ENCODE data around the gene H3-3A.
A peak's percentile ranks its signal among the peaks of the same experiment; 100 is the strongest.

The H3-3A gene

DNA sequence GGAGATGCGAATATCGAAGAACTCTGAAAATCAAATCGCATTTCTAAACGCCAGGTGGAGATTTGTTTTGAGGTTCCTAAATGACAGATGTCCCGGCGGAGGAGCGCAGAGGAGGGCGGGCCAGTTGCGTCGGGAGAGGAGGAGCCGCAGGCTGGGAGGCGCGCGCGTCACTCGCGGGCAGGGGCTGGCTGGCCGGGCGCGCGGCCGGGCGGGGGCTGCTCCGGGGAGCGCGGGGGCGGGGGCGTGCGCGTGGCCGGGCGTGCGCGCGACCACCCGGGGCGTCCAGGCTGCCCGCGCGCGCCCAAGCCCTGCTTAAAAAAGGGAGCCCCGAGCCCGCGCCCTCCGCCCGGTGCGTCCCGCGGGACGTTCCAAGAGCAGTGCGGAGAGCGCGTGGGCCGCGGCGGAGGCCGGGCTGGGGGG lies 47.3 kb downstream of the H3-3A start:
- H3K4me1 ChIP-seq (ENCODE audit: insufficient read depth, poor library complexity, severe bottlenecking): no peaks in the 10 kb centered on the region
- ATAC-seq (ENCODE audit: low read depth): peak; percentile 85
- H3K27ac ChIP-seq (ENCODE audit: poor library complexity, severe bottlenecking): peak overlapping the region; percentile 74
- H3K27me3 ChIP-seq (ENCODE audit: insufficient read depth, poor library complexity, severe bottlenecking): no peaks in the 10 kb centered on the region
- H3K36me3 ChIP-seq (ENCODE audit: low read depth): no peaks in the 10 kb centered on the region
- TF ChIP-seq, protein P1, sequence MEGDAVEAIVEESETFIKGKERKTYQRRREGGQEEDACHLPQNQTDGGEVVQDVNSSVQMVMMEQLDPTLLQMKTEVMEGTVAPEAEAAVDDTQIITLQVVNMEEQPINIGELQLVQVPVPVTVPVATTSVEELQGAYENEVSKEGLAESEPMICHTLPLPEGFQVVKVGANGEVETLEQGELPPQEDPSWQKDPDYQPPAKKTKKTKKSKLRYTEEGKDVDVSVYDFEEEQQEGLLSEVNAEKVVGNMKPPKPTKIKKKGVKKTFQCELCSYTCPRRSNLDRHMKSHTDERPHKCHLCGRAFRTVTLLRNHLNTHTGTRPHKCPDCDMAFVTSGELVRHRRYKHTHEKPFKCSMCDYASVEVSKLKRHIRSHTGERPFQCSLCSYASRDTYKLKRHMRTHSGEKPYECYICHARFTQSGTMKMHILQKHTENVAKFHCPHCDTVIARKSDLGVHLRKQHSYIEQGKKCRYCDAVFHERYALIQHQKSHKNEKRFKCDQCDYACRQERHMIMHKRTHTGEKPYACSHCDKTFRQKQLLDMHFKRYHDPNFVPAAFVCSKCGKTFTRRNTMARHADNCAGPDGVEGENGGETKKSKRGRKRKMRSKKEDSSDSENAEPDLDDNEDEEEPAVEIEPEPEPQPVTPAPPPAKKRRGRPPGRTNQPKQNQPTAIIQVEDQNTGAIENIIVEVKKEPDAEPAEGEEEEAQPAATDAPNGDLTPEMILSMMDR (IDR thresholded peaks at IDR 0.05; ENCODE audit: poor library complexity, severe bottlenecking): no peak
- no peaks in the 10 kb centered on the region for H3K9me3 ChIP-seq (ENCODE audit: severe bottlenecking)
- DNase-seq (ENCODE audit: low spot score): peak; percentile 75
- peak overlapping the region; percentile 50 for H3K4me3 ChIP-seq (ENCODE audit: severe bottlenecking)

GRCh38 chr1:226110249-226111097 lies 48.0 kb downstream of the H3-3A start:
- Histone ChIP-seq H3K9me3 (ENCODE audit: severe bottlenecking) (no peaks in the 10 kb centered on the region), H3K27ac (ENCODE audit: poor library complexity, severe bottlenecking) (peak overlapping the region; percentile 74), H3K27me3 (ENCODE audit: insufficient read depth, poor library complexity, severe bottlenecking) (no peaks in the 10 kb centered on the region), H3K36me3 (ENCODE audit: low read depth) (no peaks in the 10 kb centered on the region), H3K4me3 (ENCODE audit: severe bottlenecking) (peak overlapping the region; percentile 50), H3K4me1 (ENCODE audit: insufficient read depth, poor library complexity, severe bottlenecking) (no peaks in the 10 kb centered on the region)
- ATAC-seq (ENCODE audit: low read depth) (peak; percentile 51), DNase-seq (ENCODE audit: low spot score) (no peak)
- TF ChIP-seq, protein P1 (IDR thresholded peaks at IDR 0.05; ENCODE audit: poor library complexity, severe bottlenecking): no peak

DNA sequence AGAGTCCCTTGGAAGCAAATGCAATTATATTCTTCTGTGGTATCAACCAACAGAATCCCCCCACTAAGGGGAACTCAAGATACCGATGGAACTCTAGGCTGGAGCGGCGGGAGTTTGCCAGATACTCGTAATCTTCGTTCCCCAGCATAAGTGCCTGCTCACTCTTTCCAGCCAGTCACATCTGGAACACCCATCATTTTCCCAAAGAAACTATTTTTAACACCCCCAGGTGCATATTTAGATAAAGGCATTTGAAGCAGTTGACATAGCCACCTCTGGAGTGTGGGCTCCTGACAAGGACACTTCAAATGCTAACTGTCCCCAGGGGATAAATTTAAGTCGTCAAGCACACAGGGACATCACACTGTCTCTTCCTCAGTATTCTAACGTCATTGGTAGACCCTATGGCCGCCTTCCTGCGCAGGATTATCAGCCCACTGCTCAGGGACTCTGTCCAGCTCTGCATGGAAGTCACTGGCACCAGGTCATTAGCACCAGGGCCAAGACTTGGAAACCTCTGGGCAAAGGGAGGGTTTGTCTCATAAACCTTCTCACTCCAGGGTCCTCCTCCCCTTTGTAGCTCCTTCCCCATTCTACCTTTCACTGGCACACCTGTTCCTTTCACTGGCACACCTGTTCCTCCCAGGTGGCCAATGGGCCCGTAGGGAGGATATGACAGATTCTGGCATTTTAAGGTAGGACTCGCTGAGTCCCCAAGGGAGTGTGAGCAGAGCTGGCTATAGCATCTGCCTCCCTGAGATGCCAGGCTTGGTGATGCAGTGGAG lies 48.8 kb downstream of the H3-3A start:
- Histone ChIP-seq H3K4me3 (ENCODE audit: severe bottlenecking) (peak overlapping the region; percentile 50), H3K36me3 (ENCODE audit: low read depth) (no peaks in the 10 kb centered on the region), H3K27ac (ENCODE audit: poor library complexity, severe bottlenecking) (peak overlapping the region; percentile 74), H3K4me1 (ENCODE audit: insufficient read depth, poor library complexity, severe bottlenecking) (no peaks in the 10 kb centered on the region), H3K27me3 (ENCODE audit: insufficient read depth, poor library complexity, severe bottlenecking) (no peaks in the 10 kb centered on the region), H3K9me3 (ENCODE audit: severe bottlenecking) (no peaks in the 10 kb centered on the region)
- no peak for DNase-seq (ENCODE audit: low spot score)
- TF ChIP-seq, protein P1 (IDR thresholded peaks at IDR 0.05; ENCODE audit: poor library complexity, severe bottlenecking): no peak
- no peak for ATAC-seq (ENCODE audit: low read depth)

- no peaks in the 10 kb centered on the region for H3K27me3 ChIP-seq (ENCODE audit: insufficient read depth, poor library complexity, severe bottlenecking)
- no peak for ATAC-seq (ENCODE audit: low read depth)
- H3K4me3 ChIP-seq (ENCODE audit: severe bottlenecking): no peak overlapping the region
- TF ChIP-seq, protein P1 (IDR thresholded peaks at IDR 0.05; ENCODE audit: poor library complexity, severe bottlenecking): no peak
- H3K4me1 ChIP-seq (ENCODE audit: insufficient read depth, poor library complexity, severe bottlenecking): no peaks in the 10 kb centered on the region
- no peak overlapping the region for H3K27ac ChIP-seq (ENCODE audit: poor library complexity, severe bottlenecking)
- no peak for DNase-seq (ENCODE audit: low spot score)
- no peaks in the 10 kb centered on the region for H3K9me3 ChIP-seq (ENCODE audit: severe bottlenecking)
- no peaks in the 10 kb centered on the region for H3K36me3 ChIP-seq (ENCODE audit: low read depth)
Observed at GRCh38 chr1:226111883-226112261, 49.4 kb downstream of the H3-3A start.

Measured in RWPE2 (cell line).